Activated CD4-positive, alpha-beta T cell treated with anti-CD3 and anti-CD28 coated beads, Interleukin-2, Interleukin-4, amounts not matched to agents 100 ng/mL and 50 ng/mL, durations not matched to agents 16 hours and 8 hours (primary cell): Measurements from ENCODE around the gene TBC1D2B.

Source experiments
- DNase-seq: peaks from one replicate; pipeline ENCODE4 v3.0.0-alpha.2; 2020; ENCODE audit warnings: low spot score

TBC1D2B gene

GRCh38 chr15:78034495-78035191, 42.9 kb downstream of the TBC1D2B start:
- DNase-seq, result peak; percentile 93

DNA sequence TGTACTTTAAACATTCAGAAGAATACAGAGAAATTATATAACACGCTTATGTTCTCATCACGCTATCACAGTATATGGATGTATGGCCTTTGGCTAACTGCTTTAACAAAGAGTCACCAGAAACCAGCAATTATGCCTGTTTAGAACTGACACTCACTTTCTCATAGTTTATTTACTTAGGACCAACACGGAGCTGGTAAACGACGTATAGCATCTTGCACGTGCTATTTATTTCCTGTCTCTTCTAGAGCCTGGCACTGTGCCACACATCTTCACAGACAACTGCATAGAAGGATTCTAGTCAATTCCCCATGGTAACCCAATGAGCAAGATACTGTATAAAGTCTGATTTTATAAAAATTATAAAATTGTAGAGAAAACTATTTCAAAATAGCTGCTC, 43.6 kb downstream of the TBC1D2B start:
- DNase-seq, result no peak

DNA sequence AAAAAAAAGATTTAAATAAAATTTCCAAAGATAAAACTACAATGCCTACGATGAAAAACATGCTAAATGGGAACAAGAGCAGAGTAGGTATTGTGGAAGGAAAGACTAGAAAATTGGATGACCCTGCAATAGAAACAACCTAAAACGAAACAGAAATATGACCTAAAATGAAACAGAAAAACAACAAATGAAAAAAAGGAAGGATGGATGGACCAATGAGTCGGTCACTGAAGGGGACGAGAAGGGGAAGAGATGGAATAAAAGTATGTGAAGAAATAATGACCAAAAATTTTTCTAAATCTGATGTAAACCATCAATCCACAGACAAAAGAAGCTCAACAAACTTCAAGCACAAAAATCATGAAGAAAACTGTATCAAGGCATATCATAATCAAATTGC, 44.8 kb downstream of the TBC1D2B start:
- no peak for DNase-seq

DNA sequence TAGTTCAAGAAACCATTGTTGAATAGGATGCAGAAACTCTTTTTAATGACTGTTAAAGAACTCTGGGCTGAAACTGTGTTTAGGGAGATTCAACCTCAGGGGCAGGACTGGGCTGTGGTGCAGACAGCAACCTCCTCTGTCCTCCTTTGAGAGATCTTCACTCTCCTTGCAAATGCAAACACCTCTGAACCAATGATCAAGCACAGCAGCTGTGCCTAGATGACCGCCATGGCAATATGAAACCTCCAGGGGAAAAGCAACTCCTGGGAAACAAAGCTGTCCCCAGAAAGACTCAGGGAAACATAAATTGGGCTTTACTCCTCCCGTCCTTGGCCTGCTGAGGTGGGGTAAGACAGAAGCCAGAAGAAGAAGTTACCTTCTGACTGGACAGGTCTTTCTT, 52.6 kb downstream of the TBC1D2B start:
- no peak for DNase-seq

DNA sequence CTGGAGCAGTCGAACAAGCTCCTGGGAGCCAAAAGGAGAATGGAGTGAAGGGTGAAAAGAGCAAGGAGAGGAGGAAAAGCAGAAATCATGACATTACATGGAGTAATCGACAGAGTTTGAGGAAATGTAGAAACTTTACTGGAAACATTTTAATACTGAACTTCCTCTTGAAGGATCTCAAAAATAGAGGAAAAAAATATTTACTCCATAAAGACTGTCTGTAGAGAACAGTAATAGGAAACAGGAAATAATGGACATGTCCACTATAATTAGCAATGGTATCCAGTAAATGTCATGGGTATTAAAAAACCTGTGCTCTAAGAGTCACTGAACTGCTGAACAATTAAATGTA, 53.0 kb downstream of the TBC1D2B start:
- no peak for DNase-seq

DNA sequence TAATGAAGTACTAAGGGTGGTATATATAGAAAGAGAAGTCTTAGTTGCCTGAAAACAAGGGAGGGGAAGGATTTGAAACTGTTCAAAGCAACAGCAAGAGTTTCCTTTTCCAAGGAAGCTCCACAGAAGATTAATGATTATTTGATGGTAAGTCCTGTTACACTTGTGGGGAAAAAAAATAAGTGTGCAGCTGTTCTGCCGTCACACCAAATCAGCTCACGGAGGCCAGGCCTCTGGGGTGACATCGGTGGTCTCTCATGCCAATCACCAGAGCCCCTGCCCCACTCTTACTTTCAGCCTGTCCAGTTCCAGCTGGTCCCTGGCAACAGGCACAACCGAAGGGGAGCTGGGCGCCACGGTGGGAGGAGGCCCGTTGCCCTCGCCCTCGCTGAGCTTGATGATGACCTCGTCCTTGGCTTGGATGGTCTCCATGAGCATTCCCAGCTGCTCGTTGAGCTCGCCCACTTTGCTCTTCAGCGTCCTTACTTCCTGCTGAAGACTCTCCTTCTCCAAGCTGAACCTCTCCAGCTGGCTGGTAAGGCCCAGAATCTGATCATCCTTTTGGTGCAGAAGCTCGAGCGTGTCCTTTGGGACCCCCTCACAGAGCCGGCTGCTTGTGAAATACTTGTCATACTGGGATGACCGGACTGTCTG, 53.5 kb downstream of the TBC1D2B start:
- DNase-seq, result no peak

GRCh38 chr15:78023081-78023665, 54.3 kb downstream of the TBC1D2B start:
- no peak for DNase-seq

DNA sequence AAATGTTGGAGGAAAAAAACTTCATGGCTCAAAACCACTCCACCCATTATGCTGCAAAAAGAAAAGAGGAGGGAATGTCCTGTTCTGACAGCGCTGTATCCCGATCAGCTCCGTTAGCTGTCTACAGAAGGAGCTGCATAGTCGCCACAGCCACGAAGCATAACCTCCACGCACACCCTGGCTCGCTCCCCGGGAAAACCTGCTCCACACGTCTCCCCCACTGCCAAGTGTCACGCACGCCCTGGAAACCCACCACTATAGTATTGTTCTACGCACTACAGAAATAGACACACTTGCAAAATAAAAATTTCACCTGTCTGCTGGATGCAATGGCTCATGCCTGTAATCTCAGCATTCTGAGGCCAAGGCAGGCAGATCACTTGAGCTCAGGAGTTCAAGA, 55.8 kb downstream of the TBC1D2B start:
- DNase-seq, result no peak

DNA sequence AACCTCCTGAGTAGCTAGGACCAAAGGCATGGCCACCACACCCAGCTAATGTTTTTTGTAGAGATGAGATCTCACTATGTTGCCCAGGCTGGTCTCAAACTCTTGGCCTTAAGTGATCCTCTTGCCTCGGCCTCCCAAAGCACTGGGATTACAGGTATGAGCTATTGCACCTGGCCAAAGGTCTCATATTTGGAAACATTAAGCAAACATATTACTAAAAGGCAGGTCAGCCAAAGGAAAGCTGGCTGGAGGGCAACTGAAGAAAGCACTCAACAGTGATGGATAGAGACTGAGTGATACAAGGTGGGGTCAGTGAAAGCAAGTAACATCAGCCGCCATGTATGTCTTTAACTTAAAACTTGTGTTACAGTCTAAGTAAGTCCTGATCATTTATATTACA, 57.5 kb downstream of the TBC1D2B start:
- no peak for DNase-seq

DNA sequence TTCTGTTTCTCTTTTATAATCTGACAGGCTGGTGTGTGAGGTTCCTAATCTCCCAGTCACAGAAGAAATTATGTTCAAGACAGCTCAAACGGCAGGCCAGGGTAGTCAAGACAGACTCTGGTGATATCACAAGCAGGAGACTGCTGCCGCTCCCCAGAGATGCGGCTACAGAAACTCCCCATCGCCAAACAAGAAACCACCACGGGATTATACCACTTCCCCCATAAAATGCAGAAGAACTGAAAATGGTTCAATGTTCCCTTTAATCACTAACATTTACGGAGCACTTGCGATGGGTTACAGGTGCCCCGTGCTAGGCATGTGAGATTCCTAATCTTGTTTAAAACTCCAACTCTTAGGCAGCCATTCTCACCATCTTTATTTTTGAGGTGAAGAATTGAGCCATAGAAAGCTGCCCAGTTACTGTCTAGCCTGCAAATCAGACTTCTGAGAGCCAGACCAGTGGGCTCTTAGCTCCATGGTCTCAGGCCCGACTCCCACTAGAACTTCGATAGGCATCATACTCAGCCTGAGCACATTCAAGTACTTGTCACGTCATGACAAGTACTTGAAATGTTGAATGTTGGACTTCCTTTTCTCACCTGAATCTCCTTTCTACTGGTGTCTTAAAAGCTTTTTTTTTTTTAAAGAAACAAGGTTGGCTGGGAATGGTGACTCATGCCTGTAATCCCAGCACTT, 58.4 kb downstream of the TBC1D2B start:
- DNase-seq, result peak; percentile 9

DNA sequence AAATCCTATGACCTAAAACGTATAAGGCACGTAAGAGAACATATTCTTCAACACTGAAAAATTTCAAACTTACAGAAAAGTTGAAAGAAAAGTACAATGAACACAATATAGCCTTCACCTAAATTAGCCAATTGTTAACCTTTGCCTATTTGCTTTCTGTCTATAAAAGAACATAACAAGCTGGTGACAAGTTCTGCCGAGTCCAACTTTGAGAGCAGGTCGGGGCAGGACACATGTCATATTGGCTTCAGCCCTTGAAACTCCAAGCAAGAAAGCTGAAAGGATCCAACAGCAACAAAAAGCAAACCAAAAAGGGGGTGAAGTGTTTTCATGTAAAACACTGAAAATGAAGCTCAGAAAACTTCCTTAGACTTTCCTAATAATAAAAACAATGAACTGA, 59.1 kb downstream of the TBC1D2B start:
- DNase-seq, result no peak

DNA sequence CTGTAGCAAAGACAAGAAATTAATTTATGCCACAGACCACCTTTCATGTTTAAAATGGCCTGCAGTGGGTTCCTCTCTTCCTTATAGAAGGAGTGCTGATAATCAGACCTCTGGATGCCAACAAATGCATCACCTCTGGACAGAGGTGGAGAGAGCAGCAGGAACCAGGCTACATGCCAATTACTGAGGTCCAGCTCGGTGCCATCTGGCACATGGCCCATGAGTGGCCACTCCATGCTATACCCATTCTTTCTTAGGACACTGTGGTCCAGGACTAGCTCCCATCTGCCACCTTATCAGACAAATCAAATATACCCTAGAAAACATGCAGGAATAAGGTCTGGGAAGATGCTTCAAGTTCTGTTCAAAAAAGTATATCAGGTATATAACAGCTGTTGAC, 60.7 kb downstream of the TBC1D2B start:
- DNase-seq, result no peak

DNA sequence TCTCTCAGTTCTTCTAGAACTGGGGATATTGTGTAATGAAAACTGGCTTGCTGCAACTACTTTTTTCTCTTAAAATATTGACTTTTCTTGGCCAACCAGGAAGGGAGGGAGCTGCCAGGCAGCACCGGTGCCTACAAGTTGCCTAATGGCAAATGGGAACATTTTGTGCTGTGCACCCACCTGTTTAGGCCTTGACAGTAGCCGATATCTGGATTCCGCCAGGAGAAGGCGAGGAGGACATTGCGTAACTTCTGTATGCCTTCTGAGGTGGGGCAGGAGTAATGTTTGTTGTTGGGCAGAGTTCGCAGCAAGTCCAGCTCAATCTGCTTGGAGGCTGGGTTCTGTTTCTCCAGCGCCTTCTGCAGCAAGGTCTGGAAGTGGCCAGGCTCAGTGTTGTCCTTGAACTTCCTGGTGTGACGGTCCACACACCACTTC, 64.9 kb downstream of the TBC1D2B start:
- DNase-seq, result no peak

DNA sequence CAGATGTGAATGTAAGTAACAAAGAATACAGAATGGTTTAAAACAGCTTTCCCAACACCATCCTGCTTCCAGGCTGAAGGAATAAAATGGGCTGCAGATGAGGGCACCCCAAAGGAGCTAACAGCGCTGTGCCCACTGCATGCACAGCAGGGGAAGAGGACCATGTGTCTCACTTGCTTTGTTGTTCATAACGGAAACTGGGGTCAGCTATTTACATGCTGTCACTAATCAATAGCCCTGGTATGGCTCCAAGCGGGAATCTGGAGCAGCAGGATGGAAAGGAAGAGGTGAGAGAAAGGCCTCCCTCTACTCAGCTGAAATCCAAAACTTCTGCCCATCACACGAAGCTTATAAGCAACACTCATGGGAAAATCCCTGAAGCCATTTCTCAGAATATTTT, 67.4 kb downstream of the TBC1D2B start:
- DNase-seq, result no peak

DNA sequence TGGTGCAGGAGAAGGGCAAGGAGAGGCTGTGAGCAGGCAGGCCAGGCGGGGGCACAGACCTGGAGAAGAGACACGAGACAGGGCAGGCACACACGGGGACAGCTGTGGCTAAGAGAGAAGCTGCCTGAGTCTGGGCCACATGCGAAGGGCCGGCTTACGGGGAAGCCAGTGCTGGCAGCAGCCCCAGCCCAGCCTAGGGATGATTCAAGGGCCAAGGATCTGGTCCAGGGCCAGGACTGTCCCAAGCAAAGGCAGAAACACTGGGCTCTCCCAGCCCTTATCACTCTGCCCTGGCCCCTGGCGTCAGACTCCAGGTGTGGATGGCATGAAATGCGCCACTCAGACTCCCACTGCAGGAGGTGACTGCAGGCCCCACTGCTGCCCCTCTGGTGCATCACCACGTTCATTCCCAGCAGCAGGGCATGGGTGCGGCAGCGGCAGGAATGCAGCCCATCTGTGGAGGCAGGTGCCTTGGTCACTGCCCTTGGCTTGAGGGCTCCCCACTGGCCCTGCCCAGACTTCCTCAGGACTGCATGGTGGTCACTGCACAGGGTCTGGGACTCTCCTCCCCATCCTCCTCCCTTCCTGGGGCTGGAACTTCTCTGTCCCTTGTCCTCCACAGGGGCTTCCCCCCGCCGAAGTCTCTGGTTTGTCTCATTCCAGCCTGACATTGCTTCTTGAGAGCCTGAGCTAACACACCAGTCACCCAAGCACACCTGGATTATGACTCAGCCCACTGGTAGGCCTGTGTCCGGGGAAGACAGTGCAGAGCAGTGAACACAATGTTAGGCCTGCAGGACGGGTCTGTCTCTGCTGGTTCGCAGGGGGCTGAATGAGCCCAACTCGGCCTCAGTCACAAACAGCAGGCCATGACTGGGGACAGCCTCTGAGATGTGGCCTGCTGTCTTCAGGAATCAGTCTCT, 69.3 kb downstream of the TBC1D2B start:
- no peak for DNase-seq

DNA sequence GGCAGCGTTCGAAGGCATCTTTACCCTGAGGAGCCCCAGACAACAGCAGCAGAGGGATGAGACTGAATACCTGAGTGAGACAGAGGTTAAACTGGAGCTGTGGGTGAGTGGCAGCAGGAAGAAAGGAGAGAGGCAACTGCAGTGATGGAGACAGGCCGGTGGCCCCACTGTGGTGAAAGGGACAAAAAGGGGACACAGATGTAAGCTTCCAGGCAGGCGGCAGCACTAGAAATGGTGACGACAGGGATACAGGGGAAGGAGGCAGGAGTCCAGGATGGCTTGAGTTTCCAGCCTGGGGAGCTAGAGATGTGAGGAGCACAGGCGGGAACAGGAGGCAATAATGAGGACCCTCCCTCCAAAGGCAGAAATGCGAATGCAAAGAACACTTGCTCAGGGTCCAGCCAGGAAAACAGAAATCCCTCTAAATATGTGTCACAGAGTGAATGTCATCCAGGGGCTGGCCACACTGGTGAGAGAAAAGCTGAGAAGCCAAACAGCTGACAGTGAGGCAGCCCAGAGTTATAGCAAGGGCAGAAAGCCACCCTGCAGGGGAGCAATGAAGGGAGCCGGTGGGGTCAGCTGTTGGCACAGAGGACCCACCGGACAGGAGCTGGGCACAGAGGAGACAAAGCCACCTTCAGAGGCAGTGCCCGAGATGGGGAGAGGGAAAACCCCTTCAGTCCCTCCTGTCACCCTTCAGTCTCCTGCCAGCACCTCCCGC, 70.1 kb downstream of the TBC1D2B start:
- DNase-seq, result no peak

DNA sequence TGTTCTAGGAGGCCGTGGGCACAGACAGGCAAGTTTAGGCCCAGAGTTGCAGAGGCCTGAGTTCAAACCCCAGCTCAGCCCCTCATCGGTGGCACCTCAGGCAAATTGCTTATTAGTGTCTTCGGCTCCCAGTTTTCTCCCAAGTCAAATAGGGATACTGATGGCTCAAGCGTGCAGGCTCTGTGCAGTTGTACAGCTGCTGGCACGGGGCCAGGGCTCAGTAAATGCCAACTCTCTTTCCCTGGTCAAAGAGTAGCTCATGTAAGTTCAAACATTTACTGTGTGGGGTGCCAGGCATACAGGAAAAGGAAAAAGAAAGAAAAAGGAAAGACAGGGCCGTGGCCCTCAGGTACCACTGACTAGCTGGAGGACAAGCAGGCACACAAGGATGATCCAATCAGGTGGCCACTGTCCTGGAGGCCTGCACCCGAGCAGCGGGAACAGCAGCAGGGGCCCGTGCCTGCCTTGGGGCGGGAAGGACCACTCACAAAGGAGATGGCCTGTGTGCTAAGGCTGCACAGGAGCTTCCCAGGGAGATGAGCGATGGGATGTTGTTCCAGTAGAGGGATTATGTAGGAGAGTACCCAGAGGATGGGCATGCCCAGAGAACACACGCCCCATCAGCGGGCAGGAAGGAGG, 70.8 kb downstream of the TBC1D2B start:
- DNase-seq, result no peak

DNA sequence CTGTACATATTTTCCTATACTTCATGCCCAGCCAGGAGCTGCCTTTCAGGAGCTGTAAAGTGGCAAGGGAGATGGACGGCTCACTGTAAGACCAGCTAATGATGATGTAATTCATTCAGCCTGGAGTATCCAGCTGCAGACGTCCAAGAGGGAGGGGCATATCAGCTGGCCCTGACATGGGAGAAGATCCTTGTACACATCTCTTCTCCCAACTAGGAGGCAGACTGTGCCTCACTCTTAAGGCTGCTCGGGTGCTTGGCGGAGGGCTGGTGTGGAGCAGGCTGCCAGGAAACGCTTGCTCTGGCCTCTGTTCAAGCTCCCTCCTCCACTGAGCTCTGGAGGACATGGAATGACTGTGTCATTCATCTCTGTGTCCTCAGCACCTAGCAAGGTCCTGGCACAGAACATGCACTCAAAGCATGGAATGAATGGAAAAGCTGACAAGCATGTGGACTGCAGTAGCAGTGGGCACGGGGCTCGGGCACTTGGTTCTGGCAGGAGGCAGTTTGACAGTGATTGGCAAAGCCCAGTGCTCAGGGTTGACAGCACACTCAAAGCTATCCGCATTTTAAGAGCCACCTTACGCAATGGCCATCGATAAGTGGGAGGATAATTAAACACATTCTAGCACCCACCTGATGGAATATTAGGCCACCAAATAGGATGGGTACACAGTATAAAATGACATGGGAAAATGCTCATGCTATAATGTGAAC, 72.4 kb downstream of the TBC1D2B start:
- no peak for DNase-seq

GRCh38 chr15:78004222-78004727, 73.2 kb downstream of the TBC1D2B start:
- no peak for DNase-seq

- no peak for DNase-seq
Measured at GRCh38 chr15:78003539-78004008, 73.9 kb downstream of the TBC1D2B start.
